Mesothelial cell of epicardium (in vitro differentiated cells): Measurements from ENCODE around the gene ATAD3A. TPM values are rescaled to one million over a fixed set of nuclear protein-coding genes. Genes with fewer than 3 reads are reported as not detected.

ENCODE experiments used
- DNase-seq, 2 experiments: peaks; one replicate each; pipeline ENCODE4 v3.0.0; 2021; ENCODE audit warnings: low spot score in 2 of 2; ENCODE audit not compliant: unreplicated experiment in 2 of 2
- H3K27ac Mint-ChIP-seq: 2 replicates; pipeline ENCODE4 v1.8.0; 2021; ENCODE audit warnings: mixed read lengths
- H3K27me3 Mint-ChIP-seq: 2 replicates; pipeline ENCODE4 v1.8.0; 2021; ENCODE audit warnings: low read depth, mixed read lengths
- H3K36me3 Mint-ChIP-seq: 2 replicates; pipeline ENCODE4 v1.8.0; 2021; ENCODE audit warnings: mixed read lengths
- H3K4me1 Mint-ChIP-seq: 2 replicates; pipeline ENCODE4 v1.8.0; 2021; ENCODE audit warnings: mixed read lengths
- H3K4me3 Mint-ChIP-seq: 2 replicates; pipeline ENCODE4 v1.8.0; 2021; ENCODE audit warnings: mild to moderate bottlenecking, moderate library complexity, mixed read lengths
- H3K9me3 Mint-ChIP-seq: 2 replicates; pipeline ENCODE4 v1.8.0; 2021; ENCODE audit warnings: mixed read lengths
- CTCF ChIP-seq: fragments of 200-600 bp; sonication (generic); IDR thresholded peaks from one replicate; pipeline ENCODE4 v1.5.0; 2021; ENCODE audit warnings: antibody characterized with exemption; ENCODE audit not compliant: unreplicated experiment
- total RNA-seq: library from RNA; stranded (reverse); gene quantifications from 3 replicates; pipeline ENCODE4 v1.2.1, GENCODE V29; 2021

ATAD3A gene
- total RNA-seq, 1 donor from 2014 or later: 35.3 TPM

- peak overlapping the region; percentile 80 for H3K4me3 Mint-ChIP-seq
- DNase-seq: no peak
Measured at GRCh38 chr1:1538334-1538733, 26.4 kb downstream of the ATAD3A start.

GRCh38 chr1:1538989-1539309, 27.0 kb downstream of the ATAD3A start:
- Mint-ChIP-seq H3K9me3 (no peaks in the 10 kb centered on the region), H3K27ac (no peak overlapping the region), H3K4me1 (no peaks in the 10 kb centered on the region), H3K36me3 (peaks cover 5% of the 10 kb centered on the region), H3K4me3 (peak overlapping the region; percentile 80), H3K27me3 (no peaks in the 10 kb centered on the region)
- no peak for DNase-seq
- no peak for TF ChIP-seq CTCF

More at GRCh38 chr1:1538334-1538733, 26.4 kb downstream of the ATAD3A start:
- no peaks in the 10 kb centered on the region for H3K27me3 Mint-ChIP-seq
- H3K36me3 Mint-ChIP-seq: peaks cover 5% of the 10 kb centered on the region
- H3K9me3 Mint-ChIP-seq: no peaks in the 10 kb centered on the region
- H3K4me1 Mint-ChIP-seq: no peaks in the 10 kb centered on the region
- no peak for TF ChIP-seq CTCF
- no peak overlapping the region for H3K27ac Mint-ChIP-seq

GRCh38 chr1:1539310-1540089, 27.5 kb downstream of the ATAD3A start:
- peak overlapping the region; percentile 43 for H3K27ac Mint-ChIP-seq
- TF ChIP-seq CTCF: no peak
- peak overlapping the region; percentile 80 for H3K4me3 Mint-ChIP-seq
- H3K36me3 Mint-ChIP-seq: peaks cover 5% of the 10 kb centered on the region
- H3K27me3 Mint-ChIP-seq: no peaks in the 10 kb centered on the region
- no peaks in the 10 kb centered on the region for H3K4me1 Mint-ChIP-seq
- no peaks in the 10 kb centered on the region for H3K9me3 Mint-ChIP-seq
- no peak for DNase-seq

GRCh38 chr1:1540090-1540817, 28.3 kb downstream of the ATAD3A start, which contains the start of gene TMEM240:
Gene TMEM240 (minus strand): TSS chr1:1540624. CDS start chr1:1540346, 278 bp downstream.
- Mint-ChIP-seq H3K9me3 (no peaks in the 10 kb centered on the region), H3K36me3 (peaks cover 5% of the 10 kb centered on the region), H3K27ac (peak within 1 kb of the TSS; percentile 67), H3K4me3 (peak within 1 kb of the TSS; percentile 80), H3K4me1 (no peaks in the 10 kb centered on the region), H3K27me3 (no peaks in the 10 kb centered on the region)
- peak; percentile 74 to 77 for DNase-seq
- no peak for TF ChIP-seq CTCF

GRCh38 chr1:1540818-1541628, 29.1 kb downstream of the ATAD3A start:
- Mint-ChIP-seq H3K4me3 (peak overlapping the region; percentile 61), H3K27me3 (no peaks in the 10 kb centered on the region), H3K27ac (peak overlapping the region; percentile 67), H3K9me3 (no peaks in the 10 kb centered on the region), H3K36me3 (peaks cover 5% of the 10 kb centered on the region), H3K4me1 (no peaks in the 10 kb centered on the region)
- DNase-seq: no peak
- no peak for TF ChIP-seq CTCF
